NCI-H146 treated with DMSO at 0.1 percent for 48 hours (cell line): ENCODE results near the gene RAPGEF5.

Experiments
- DNase-seq: peaks from one replicate; lab custom pipeline; 2025; ENCODE audit not compliant: unreplicated experiment; lab: John Stamatoyannopoulos, UW

RAPGEF5 gene

DNA sequence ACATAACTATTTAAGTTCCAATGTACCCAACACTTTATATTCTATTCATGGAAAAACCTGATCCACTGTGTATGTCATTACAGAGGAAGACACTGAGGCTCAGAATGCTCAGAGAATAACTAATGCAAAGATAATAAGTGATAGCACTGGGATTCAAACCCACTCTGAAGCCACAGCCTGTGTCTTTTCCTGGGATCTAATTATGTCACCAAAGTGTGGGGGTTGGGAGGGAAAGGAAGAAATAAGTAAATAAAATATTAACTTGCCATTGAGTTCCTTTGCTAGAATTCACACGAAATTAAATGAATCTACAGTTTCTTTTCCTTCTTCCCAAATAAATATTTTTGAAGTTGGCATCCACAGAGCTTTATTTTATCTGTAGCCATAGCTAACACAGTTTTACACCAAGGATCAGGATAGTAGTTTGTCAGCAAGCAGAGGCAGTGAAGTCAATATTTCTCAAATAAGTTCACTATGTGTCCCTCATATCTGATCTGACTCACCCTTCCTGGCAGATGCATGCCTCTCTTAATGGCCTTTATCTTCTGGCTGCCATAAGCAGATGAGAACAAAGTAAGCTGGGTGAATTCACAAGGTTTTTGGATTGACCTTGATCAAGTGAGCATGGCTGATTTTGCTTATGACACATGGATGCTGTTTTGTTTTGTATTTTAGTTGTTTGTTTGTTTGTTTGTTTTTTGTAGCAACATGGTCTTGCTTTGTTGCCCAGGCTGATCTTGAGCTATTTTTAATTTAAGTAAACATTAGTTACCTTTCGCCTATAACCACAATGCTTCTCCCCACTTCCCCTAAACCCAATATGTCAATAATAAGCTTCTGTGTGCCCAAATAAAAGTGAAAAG lies 6.3 kb downstream of the RAPGEF5 start:
- DNase-seq = no peak

DNA sequence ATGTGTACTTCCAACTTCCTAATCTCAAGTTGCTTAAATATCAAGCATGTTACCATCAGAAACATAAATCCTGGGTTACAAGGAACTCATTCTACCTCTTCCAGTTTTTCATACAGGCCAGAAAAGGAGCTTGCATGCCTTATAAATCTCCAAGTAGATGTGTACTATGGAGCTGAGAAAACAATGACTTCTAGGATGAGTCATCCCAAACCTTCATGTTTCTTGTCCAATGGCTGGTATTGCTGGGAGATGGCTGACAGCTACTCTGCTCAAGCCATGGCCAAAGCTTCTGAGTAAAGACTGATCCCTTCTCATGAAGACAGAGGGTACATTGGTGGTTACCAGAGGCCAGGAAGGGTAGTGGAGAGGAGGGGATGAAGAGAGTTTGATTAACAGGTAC lies 8.6 kb downstream of the RAPGEF5 start:
- DNase-seq = no peak

DNA sequence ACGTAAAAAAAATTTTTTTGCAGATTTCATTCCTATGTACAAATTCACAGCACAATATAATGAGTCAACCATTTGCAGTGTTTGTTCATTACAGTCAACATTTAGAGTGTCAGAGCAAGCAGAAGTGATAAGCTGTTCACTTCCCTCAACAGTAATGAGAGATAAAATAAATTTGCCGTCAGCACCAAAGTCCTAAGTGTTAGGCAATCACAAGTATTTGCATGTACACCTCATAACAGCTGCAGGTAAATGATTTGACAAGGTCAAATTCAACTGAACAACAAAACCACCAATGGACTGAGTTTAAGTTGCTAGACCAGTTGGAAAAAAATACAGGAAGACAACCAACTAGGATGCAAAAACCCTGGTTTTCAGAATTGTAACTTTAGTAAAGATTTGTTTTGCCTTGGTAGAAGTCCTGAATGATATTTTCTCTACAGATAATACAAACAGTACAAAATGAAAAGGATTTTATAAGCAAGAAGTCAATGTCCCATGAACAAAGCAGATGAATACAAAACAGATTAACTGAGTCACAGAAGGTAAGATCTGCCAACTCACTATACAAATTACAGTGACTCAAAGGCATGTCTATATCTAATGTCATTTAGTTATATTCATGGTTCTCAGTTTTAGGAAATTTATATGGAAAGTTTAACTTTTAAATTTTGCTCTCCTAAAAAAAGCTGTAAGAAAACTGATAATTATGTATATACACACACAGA lies 10.4 kb downstream of the RAPGEF5 start:
- no peak for DNase-seq

DNA sequence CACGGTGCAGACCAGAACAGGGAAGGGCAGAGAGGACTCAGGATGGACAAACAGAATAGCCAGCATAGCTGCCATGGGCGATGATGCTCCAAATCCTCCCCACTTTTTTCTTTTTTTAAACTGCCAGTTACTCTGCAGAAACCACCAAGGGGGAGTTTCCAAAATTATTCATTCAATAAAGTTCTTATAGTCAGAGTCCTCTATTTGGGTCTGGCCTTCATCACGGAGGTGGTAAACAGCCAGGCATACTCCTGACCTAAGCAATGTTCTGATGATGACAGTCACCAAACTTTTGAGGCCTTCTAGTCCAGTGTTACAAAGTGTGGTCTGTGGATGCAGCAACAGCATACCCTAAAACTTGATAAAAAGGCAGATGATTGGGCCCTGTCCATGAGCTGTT lies 12.3 kb downstream of the RAPGEF5 start:
- DNase-seq = no peak

DNA sequence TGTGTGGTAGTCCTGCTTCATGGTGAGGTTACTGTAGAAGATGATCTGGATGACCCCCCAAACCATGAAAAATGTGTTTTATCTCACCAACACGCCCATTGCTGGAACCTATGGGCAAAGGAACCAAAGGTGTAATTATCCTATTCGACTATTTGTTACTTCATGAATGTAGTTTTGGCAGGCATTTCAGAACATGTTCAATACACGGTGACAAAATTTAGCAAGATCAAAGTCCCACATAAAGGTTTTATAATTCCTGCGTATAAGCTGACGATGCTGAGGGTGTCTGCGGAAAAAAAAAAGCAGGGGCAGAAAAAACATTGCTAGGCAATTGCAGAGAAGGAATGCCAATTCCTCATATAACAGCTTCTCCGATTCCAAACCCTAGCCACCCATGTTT lies 13.3 kb downstream of the RAPGEF5 start:
- DNase-seq = no peak

DNA sequence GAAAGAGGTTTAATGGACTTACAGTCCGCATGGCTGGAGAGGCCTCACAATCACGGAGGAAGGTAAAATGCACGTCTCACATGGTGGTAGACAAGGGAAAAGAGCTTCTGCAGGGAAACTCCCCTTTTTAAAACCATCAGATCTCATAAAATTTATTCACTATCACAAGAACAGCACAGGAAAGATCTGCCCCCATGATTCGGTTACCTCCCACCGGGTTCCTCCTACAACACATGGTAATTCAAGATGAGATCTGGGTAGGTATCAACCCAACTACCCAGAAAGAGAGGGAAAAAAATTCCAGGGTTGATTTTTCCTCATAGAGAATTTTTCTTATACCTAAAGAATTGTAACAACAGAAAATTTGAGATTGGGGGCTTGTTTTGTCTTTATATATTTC lies 13.9 kb downstream of the RAPGEF5 start:
- no peak for DNase-seq

DNA sequence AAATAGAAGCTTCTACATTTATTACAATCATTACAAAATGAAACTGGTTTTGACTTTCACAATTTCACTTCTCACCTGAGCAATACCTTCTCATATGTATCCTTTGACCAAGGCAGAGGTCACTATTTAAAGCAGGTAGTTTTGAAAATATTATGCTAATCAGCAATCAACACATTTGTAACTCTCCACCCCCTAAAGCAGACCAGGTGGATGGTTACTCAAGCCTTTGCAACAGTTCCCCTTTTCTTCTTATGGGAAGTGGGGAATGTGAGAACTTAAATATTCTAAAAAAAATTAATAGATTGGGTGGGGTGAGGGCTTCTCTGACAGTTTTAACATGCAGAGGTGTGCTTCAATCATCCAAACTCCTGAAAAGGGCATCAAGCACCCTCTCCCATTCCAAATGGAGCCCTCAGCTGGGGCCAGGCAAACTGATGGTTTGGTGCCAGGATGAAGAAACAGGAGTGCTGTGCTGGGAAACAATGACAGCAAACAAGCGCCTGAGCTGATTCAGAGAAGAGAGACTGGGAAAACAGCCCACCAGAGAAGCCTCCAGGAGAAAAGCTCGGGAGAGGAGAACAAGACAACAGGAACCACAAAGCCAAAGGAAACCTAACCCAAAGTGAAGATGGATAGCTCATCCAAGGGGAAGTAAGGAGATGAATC lies 17.1 kb downstream of the RAPGEF5 start:
- DNase-seq = no peak

DNA sequence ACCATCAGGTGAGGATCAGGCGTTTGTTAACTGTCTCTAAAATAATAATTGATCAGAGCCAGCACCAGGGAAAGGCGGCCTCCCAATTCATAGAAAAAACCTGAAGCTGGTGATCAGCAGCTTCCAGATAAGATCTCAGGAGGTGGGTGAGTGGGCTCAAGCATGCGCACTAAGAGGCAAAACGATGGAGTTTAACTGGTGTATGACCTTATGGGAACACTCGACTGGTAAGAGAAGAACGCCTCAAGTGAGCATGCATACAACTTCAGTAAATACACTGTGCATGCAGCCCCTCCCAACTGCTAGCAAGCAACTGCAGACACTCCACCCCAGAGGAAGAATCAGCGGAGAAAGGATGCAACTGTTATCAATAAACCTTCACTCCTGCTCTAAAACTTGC lies 18.1 kb downstream of the RAPGEF5 start:
- no peak for DNase-seq

DNA sequence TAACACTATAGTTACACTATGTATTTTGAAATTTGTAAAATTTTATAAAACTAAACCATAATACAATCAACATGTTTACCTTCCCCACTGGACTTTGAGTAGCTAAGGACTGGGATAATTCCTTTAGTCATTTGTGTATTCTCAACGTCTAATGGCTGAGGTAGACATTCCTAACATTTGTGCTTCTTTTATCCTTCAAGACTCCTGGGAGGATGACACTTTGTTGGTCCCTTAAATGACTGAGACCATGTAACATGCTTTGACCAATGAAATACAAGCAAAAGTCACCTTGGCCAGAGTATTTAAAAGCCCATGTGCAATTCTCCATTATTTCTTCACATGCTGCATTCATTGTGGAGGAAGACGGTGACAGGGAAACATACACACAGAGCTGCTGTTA lies 18.5 kb downstream of the RAPGEF5 start:
- no peak for DNase-seq

DNA sequence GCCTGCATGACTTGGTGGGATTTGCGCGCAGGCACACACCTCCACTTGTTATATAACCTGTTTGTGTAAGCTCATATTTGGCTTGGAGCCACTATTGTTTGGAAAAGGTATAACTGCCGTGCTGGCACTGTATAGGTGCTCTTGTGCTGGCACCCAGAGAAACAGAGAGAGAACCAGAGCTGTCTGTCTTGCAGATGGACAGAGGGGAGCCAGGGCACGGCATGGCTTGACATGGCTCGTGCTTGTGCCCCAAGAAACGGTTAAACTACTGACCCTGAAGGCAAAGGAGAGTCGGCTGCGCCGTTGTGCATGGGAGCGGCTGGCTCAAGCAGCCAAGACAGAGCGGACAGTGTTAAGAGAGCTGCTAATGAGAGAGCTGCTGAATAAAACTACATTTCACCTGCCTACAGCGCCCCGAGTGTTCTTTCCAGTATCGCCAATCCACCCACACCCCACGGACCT lies 23.2 kb downstream of the RAPGEF5 start:
- no peak for DNase-seq

DNA sequence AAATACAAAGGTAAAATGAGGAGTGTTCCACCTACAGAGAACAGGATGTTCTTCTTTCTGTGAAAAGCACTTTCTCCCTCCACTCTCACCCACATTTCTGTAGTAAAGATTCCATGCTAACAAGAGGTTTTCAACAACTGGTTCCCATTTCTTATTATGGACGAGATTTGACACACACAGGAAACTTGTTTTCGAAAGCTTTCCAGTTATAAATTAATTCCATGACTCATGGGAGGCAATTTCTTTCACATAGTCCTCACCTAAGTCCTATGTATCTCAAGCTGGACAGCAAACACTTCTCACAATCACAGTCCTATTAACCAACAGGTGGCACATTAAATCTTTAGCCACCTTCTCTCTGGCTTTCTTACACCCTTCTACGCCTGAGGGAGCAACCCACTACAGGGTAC lies 24.5 kb downstream of the RAPGEF5 start:
- peak; percentile 34 for DNase-seq

DNA sequence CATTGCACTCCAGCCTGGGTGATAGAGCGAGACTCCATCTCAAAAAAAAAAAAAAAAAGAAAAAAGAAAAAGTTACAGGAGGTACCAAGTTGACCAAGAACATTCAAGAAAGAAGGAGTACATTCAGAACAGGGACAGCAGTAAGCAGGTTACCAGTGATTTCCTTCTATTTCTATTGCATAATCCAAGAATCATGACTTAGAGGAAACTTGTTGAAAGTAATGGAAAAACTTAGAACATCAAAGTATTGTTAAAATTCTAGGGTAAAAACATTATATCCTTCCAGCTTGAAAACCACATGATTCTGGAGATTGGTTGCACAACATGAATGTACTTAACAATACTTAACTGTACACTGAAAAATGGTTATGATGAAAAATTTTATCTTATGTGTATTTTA lies 25.2 kb downstream of the RAPGEF5 start:
- DNase-seq = no peak

DNA sequence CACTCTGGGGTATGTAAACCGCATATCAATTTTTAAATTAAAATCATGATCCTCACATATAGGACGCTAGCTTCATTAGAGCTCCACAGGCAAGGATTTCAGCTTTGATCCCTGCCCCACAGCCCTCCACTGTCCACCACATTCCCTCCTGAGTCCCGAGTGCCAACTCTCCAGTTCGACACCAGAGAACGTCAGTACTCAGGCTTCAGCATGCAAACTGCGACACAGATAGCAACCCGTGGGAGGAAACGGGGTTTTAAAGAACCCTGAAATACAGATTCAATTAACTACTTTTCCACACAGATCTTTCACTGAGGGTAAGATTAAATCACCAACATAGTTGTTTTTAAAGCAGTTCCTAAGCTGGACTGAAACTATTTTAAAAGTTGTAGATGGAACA lies 26.1 kb downstream of the RAPGEF5 start:
- DNase-seq = no peak

DNA sequence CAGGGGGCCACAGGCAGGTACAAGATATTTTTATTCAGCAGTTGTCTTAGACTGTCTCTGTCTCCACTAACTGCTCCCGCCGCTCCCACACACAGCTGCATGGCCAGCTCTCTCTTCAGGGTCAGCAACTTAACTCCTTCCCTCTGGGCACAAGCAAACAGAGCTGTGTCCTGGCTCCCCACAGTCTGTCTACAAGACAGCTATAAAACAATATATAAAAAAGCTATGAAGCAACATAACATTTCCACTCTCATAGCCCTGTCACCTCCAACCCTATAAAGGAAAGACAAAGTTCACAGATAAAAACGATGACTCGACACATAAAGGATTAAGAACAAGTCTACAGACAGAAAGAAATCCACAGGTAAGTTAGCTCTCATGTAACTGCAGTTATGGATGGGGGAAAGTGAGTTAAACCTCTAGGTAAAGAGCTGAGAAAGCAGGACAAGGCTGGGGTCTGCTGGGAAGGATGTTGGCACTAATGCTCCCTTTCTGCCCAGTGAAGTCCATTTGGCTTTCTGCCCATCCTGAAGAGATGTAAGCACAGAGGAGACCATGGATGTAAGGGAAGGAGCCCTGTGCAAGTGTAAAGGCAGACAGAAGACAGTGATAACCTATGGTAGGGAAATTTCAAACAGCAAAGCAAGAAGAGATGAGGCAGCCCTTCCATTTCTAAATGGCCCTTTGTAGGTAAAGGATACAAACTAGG lies 27.0 kb downstream of the RAPGEF5 start:
- no peak for DNase-seq

DNA sequence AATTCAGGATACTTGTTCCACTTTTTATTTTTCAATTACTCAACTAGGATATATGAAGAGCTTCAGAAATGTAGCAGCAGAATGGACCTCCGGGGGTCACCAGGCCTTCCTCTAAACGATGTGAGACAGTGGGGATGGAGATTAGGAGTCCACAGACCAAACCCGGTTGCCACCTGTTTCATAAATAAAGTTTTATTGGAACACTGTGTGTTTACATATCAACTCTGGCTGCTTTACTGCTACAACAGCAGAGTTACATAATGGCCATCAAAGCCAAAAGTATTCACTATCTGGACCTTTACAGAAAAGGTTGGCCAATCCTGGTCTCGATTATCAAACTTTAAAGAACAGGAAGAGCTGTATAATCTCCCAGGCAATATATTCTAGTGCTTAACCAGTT lies 30.8 kb downstream of the RAPGEF5 start:
- no peak for DNase-seq

DNA sequence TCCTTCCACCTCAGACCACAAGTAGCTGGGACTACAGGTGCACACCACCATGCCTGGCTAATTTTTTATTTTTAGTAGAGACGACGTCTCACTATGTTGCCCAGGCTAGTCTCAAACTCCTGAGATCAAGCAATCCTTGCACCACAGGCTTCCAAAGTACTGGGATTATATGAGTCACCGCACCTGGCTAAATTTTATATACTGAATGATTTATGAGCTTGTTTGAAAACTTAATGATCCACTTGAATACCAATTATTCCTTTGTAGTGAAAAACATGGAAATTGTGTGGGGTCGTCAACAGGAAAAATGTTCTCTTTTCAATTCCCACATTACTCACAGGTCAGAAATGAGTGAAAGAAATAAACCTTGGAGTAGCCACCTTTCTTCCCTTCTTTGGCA lies 31.3 kb downstream of the RAPGEF5 start:
- no peak for DNase-seq

DNA sequence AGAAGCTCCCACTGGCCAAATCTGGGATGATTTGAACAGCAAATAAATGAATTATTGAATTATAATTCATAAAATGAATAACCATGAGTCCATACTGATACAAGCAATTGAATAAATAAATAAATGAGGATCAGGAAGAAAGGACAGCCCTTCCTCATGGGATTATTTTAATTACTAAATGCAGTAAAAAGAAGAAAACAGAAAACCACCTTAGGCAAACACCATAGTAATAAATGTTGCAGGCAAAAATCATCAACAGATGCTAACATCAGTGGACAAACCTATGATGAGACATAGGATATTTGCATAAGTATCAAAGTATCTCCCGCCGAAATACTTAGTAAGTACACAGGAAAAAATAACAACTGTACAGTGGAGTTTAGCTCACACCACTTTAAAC lies 33.2 kb downstream of the RAPGEF5 start:
- no peak for DNase-seq

DNA sequence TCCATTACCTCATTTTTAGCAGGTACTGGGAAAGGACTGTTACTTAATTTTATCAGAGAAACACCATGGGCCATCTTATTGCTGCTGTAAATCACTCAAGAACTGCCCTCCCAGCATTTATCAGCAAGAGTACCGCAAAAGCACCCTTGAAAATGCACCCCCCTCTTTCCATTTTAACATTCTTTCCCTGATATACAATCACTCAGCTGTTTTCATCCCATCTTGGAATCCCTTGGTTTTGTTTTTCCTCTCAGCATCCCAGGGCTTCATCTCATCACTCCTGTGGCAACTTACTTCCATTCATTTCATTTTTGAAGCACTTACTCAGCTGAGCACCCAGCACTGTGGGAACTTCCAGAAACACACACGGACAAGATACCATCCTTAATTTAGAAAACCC lies 36.5 kb downstream of the RAPGEF5 start:
- DNase-seq = no peak

DNA sequence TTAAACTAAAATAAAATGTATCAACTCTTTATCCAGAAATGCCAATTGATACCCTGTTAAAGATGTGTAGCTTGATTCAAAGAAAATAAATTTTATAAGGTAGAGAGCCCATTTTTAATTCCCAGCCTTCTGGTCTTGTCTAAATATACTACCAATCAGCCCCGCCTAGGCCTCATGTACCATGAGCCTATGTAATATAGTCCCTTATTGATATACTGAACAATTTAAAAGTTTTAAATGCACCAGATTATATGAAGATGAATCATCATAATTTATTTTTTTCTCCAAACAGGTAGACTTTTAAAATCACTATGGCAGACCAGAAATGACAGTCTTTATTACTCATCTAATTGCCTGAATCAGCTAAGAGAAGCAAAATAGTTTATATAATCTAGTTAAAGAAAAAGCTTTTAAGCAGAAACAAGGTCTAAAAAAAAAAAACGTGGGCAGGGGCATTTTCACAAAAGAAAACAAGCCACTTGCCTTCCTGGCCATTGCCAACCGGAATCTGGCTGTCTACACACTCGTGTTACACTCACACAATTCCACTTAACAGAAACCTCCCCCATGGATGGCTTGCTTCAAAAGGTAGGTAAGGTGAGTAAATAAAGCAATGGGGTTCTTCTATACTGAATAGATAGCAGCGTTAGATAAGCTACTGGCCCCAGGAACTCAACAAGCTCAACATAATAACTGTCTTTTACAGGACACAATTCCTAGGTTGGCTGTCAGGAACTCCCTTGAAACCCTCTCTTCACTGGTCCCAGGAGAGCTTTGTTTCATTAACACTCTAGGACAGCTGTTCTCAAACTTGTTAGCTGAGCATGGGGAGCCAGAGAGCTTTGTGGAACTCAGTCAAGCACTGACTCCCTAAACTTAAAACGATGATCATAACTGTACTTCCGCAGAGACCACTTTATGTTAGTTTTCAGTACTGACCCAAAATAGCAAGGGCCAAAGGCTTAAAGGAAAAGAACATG lies 37.2 kb downstream of the RAPGEF5 start:
- DNase-seq = peak; percentile 92

DNA sequence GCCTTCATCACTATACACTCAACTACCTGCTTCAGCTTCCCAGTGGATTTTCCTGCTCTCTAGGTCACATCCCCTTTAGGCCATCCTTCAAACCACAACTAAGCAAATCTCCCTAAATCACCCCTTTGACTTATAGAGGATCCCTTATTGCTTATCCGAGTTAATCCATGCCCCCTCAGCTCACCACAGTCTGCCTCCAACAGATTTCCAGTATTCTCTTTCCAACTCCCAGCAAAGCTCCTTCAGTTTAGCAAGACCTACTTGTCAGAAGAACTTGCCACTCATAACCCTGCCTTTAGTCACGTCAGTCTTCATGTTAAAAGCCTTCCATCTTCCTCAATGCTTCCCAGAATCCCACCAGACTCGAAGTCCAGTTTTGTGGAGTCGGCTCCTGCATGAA lies 38.6 kb downstream of the RAPGEF5 start:
- no peak for DNase-seq
